Measurements from ENCODE around the gene IARS1.

IARS1 gene

GRCh38 chr9:92295240-92295790, 1.8 kb upstream of the IARS1 start:
- DNase-seq = no peak

- no peak for DNase-seq
Observed at GRCh38 chr9:92294297-92294676, 790 bp upstream of the IARS1 start.

DNA sequence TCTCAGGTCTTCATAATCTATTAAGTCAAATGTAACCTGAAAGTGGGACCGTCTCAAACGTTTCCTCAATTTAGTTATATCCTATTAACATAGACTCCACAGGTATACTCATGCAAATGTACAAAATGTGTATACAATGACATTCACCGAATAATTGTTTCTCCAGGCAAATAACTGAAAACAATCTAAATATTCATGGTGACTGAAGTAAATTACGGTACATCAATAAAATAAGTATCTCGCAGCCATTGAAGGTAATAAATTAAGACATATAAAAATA, 482 bp downstream of the IARS1 start:
- no peak for DNase-seq

- DNase-seq = no peak
Observed at GRCh38 chr9:92292338-92293074, 991 bp downstream of the IARS1 start.

DNA sequence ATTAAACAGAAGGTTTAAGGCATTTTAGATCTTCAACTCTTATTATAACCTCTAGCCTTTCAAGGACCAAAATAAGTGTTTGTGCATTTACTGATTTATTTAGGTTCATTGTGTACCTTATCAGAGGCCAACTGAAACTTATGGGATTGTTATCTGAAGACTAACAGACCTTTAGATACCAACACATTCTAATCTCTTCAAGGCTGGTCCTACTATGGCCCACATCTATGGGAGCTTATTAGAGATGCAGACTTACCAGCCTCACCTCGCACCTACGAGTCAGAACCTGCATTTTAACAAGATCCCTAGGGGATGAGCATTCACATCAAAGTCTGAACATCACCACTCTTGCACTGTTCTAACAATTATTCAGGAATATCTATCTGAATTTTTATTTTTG, 1.9 kb downstream of the IARS1 start:
- DNase-seq = no peak

GRCh38 chr9:92290785-92291429, 2.6 kb downstream of the IARS1 start:
- no peak for DNase-seq

DNA sequence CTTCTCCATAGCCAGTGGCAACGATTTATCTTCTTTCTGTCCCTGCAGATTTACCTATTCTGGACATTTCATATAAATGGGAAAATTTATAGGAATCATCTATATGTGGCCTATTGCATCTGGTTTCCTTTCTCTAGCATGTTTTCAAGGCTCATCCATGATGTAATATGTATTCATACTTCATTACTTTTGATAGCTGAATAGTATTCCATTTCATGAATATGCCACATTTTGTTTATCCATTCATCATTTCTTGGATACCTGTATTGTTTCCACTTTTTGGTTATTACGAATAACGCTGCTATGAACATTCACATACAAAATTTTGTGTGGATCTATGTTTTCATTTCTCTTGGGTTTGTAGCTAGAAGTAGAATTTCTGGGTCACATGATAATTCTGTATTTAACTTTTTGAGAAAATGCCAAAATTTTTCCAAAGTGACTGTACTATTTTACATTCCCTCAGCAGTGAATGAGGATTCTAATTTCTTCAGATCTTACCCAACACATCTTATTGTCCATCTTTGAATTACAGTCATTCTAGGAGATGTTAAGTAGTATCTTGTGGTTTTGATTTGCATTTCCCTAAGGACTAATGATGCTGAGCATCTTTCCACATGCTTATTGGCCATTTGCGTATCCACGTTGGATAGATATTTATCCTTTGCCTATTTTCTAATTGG, 3.6 kb downstream of the IARS1 start:
- DNase-seq = no peak

DNA sequence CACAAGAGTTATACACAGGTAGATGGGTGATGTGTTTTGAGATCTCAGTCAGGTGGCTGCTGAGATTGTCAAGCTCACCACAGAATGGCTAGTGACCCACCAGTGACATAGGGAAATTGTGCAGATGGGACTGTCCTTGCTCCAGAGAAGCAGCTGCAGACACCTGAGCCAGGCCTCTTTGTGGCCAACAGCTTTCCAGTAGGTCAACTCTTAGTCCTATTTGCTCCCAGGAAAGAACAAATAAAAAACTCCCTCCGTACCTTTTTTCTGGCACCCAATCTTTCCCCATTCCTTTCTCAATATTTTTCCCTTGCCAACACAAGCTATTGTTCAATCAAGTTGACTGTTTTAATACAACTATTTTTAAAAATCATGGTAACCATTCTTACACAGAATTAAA, 14.2 kb downstream of the IARS1 start:
- no peak for DNase-seq

GRCh38 chr9:92278110-92278509, 15.4 kb downstream of the IARS1 start:
- no peak for DNase-seq

- no peak for DNase-seq
Observed at GRCh38 chr9:92276331-92277032, 17.0 kb downstream of the IARS1 start.

DNA sequence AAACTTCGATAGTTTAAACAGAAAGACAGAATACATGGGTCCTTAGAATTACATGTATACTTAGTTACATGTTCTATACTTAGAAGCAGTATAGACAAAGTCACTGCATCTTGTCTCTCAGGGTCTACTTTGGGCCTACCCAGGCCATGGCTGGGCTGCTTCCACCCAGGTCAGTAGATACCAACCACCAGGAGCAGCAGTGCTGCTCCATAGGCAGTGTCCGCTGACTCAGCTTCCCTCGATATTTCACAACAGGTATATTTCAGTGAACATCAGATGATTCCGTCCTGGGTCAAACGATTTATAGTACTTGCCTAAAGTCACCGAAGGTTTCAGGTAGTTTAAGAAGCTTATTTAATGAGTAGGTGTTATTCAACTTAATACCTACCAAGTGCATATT, 18.0 kb downstream of the IARS1 start:
- no peak for DNase-seq

DNA sequence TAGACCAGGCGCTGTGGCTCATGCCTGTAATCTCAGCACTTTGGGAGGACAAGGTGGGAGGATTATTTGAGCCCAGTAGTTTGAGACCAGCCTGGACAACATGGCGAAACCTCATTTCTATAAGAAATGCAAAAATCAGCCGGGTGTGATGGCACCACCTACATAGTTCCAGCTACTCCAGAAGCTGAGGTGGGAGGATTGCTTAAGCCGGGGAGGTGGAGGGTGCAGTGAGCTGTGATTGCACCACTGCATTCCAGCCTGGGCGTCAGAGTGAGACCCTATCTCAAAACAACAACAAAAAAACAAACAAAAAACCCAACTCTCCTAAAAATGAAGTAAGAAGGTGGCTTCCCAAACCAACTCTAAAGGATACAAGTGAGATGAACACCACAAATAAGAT, 23.0 kb downstream of the IARS1 start:
- no peak for DNase-seq

- no peak for DNase-seq
Observed at GRCh38 chr9:92266486-92266885, 27.0 kb downstream of the IARS1 start.

GRCh38 chr9:92265154-92265553, 28.3 kb downstream of the IARS1 start:
- no peak for DNase-seq

GRCh38 chr9:92263131-92263530, 30.4 kb downstream of the IARS1 start:
- DNase-seq = no peak

DNA sequence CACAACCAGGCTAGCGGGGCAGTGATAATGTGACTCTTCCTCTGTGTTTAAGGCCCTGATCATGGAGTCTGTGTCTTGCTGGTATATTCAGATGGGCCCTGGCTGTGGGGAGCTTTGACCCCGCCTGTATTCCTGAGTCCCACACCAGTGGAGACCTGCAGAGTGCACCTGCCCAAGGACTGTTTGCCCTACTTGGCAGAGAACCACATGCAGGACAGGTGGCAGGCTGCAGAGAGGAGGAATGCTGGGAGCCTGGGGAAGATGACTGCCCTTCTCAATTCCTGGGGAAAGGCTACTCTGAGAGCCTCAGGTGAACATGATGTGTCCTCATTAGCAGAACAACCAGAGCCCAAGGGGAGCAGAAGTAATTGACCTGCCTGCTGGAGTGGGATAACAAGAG, 36.2 kb downstream of the IARS1 start:
- no peak for DNase-seq

DNA sequence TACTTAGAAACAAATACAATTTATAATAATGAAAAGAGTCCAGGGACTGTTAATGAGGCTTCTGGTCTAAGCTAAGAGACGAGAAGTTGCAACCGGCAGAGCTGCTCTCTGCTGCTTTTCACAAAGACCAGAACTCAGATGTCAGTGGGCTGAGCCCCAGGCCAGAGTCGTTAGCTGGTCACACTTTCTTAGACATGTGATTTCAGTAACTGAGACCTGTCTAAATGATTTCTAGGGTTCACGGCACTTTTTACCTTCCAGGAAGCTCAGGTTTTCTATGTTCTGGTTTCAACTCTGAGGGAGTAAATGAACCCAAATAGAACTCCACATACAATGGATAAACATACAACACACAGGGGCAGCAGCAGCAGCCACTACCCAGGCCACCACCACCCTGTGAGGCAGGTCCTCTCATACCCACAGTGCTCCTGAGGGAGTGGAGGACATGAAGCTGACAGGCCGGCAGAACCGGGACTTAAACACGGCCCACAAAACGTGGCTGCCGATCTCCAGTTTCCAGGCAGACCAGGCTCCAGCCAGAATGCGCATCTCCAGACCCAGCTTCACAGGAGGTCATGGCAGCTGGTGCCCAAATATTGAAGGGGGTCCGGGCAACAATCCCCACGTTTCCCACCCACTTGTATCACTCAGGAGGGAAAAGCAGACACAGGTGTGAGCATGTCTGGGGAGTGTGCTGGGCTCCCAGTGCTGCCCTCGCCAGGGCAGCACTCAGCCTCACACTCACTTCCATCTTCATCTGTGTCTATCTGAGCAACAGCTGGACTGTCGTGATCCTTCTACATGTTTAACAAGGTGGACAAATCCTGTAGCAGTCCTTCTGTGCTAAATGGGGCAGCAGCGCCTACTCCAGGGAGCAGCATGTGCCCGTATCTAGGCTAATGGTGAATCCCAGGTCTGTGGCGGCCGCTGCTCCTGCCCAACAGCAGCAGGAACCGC, 38.8 kb downstream of the IARS1 start:
- DNase-seq = no peak

DNA sequence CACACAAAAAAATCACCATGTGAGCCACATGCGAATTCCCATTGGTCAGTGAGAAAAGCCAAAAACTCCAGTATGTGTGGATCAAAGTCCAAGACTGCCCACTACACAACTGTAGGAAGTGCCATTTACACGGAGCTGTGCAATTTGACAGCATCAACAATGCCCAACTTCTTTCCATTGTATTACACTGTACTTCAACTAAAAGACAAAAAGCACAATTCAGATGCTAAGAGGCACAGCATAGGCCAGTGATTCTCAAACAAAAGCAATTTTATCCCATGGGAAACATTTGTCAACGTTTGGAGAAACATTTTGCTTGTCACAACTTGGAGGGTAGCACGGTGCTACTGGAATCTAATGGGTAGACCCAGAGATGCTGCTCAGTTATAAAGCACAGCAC, 39.8 kb downstream of the IARS1 start:
- DNase-seq = no peak

GRCh38 chr9:92247981-92248380, 45.5 kb downstream of the IARS1 start:
- no peak for DNase-seq

DNA sequence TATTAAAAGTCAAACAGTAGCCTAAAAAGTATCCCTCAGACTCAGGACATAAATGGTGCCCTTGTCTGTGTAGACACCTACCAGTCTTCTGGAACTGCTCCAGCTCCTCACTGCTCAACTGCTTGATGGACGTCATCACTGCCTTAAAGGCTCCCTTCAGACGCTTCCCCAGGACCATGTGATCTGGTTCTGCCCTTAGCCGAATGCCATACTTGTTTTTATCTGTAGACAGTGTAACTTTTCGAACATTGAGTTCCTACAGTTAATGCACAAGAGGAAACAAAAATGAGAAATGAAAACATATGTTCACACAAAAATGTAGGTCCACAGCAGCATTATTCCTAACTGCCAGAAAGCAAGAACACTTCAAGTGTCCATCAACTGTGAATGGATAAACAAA, 46.2 kb downstream of the IARS1 start:
- DNase-seq = no peak

DNA sequence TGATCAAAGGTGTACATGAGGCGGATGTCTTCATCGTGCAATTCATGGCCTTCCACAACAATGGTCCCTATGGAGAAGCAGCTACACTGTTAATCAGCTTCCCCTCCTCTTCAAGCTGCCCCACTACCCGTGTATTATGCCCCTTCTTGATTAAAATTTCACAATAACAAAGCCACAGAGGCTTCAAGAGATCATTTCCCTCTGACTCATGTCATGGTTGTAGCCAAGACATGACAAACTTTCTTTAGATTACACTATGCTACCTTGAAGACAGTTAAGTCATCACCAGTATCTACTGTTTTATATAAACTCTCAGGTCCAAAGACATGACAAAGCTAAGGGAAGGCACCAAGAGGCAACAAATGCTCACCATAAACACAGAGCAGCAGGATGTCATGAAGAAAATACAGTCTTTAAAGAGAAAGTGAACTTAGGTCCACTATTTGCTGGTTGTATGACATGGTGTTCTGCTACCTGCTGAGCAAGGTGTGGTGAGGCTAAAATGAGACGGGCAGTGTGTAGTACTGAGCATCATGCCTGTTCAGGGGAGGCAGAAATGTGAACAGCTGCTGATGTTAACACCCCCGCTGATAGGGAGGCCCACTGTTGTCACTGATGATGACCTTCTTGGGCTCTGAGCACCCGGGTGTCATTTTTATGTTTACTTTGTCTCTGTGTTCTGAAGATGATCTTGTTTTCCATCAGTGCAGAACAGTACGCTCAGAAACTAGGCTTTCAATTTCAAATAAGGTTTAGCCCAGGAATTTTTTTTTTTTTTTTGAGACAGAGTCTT, 48.3 kb downstream of the IARS1 start:
- no peak for DNase-seq
